ENCODE data around the gene LAMTOR4.
A peak's percentile ranks its signal among the peaks of the same experiment; 100 is the strongest.
"Not testable (repeated sequence)": the region's sequence is repeated elsewhere in the genome, so short reads cannot be mapped to it uniquely, and the experiment has no call there.

The LAMTOR4 gene

DNA sequence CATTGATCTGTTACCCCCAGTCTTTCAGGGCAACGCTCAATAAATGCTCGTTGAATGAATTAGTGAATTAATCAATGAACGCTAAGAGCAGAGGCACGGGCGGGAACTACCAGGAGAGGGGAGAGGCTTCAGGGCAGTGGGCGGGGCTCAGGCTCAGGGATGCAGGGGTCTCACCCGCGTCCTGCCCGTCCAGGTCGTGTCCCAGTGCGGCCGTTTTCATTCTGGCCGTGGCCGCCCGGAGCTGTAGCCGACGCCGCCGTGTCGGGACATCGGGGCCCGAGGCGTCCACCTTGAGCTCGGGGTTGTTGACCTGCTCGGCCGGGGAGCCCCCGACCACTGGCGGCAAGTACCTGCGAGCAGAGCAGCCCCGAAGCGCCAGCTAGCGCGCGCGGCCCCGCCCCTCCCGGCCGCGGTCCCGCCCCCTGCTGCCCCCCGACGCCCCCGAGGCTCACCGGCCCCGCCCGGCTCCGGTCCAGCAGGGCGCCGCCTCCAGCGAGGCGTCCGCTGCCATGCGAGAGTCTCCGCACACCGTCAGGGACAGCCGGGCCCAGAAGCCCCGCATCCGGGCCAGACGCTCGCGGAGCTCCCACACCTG lies 22.5 kb downstream of the LAMTOR4 start:
- no peak for DNase-seq (ENCODE audit: low read depth in 2 of 2)

DNA sequence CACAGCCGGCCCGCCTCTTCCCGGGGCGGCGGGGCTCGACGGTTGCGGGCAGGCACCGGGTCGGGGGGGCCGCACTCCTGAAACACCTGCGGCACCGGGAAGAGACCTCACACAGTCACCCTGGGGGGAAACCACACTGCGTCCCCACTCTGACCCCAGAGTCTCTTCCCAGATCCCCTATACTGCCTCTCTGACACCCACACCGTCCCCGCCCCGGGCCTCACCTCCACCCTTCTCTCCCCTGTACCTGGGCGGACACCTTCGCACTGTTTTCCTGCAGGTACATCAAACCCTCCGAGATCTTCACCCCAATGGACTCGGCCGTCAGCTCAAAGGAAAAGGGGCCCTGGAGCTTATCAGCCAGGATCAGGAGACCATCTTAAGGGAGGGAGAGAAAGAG lies 23.1 kb downstream of the LAMTOR4 start:
- DNase-seq (ENCODE audit: low read depth in 2 of 2): no peak

DNA sequence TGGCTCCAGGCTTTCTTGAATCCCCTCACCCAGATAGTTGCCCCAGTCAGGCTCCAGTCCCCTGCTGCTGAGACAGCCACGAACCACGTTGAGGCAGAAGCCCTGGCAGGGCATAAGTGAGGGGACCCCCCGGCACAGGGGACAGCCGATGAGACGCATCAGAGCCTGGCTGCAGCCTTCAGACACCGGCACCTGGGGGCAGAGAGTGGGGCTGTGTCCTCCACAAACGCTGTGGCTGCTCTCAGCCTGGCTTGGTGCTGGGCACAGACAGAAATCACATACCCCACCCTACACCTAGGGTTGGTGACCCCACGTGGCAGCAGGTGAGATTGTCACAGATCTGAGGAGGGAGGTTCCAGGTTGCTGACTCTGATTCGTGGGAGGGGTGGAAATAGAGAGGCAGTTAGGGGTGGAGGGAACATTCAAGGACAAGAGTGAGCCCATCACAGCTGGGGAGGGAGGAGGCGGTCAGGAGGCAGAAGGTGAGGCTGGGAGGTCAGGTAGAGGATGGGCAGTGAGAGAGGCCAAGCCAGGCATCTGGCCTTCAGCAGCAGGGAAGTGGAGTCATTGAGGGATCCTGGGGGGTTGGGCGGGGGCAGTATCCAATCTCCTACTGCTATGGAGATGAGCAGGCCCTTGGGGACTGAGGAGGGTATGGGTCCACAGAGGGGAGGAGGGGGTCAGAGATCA lies 25.2 kb downstream of the LAMTOR4 start:
- no peak for DNase-seq (ENCODE audit: low read depth in 2 of 2)

DNA sequence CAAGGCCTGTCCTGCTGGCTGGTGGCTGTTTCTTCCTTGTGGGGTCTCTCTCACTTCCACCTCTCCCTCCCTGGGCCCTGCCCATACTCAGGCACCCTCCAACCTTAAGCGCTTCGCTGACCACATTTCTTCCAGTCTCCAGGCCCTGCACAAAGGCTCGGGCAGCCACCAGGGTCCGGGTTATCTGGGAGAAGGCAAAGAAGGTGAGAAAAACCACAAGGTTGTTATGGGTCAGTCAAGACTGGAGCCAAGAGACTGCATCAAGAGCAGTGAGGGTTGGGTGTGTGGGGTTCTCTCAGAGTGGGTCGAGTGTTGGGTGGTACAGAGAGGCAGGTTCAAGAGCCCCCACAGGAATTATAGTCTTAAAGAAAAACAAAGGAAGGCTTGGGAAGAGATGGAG lies 25.9 kb downstream of the LAMTOR4 start:
- no peak for DNase-seq (ENCODE audit: low read depth in 2 of 2)

DNA sequence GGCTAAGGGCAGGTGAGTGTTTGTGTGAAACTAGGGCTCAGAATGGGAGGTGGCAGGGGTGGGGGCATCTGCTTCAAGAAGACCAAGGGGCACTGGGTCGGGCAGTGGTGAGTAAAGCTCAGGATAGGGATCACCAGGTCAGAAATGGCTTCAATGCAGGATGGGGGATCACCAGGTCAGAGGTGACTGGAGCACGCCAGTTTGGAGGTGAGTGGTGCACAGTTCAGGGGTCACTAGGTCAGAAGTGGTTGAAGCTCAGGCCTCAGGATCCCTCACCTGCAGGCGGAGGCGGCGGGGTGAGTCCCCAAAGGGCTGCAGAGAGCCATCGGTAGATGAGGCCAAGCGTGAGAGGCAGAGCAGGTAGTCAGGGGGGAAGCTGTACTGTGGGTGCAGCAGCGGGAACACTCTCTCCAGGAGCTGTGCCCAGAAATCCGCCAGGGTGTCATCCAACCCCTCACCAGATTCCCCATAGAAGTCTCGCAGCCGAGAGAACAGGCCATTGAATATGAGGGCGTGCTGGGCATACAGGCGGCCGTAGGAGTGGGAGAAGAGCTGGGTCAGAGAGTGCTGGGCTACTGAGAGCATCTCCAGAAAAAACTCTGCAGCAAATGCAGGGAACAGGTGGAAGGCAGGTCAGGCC lies 26.7 kb downstream of the LAMTOR4 start:
- no peak for DNase-seq (ENCODE audit: low read depth in 2 of 2)

DNA sequence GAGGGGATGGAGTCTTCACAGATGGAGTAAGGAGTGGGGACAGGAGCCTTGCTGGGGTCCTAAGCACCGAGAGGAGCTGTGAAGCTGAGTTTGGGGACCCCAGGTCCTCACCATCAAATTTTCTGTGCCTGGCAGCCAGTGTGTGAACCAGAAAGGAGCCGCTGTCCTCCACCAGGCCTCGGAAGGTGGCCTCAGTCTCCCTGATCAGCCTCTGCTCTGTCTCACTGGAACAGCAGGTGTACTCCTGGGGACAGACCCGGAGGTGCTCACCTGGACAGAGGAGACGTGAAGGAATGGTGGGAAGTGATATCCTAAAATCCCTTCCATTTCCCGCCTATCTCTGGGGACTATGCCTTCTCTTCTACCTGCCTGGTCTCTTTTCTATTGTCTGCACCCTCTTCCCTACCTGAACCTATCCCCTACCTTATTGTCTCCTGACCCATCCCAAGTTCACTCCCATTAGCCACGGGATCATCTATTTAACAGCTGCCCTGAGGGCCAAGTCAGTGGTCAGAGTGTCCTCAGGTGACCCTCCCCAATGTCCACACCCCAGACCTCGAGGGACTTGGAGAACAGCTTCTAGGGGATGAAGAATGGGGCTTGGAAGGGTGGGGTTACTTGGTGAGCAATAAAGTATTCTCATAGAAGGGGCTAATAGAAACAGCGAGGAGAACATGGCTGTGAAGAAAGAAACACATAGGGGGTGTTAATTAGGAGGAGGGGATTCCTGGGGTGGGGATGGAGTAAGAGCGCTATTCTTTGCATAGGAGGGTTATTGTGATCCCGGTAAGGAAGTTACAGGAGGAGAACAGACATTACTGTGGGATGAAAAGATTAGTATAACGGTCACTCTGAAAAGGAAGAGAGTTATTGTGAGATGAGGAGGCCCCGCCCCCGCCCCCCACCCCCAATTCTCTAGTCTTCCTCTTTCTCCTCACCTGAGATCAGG lies 27.7 kb downstream of the LAMTOR4 start:
- DNase-seq (ENCODE audit: low read depth in 2 of 2): no peak

DNA sequence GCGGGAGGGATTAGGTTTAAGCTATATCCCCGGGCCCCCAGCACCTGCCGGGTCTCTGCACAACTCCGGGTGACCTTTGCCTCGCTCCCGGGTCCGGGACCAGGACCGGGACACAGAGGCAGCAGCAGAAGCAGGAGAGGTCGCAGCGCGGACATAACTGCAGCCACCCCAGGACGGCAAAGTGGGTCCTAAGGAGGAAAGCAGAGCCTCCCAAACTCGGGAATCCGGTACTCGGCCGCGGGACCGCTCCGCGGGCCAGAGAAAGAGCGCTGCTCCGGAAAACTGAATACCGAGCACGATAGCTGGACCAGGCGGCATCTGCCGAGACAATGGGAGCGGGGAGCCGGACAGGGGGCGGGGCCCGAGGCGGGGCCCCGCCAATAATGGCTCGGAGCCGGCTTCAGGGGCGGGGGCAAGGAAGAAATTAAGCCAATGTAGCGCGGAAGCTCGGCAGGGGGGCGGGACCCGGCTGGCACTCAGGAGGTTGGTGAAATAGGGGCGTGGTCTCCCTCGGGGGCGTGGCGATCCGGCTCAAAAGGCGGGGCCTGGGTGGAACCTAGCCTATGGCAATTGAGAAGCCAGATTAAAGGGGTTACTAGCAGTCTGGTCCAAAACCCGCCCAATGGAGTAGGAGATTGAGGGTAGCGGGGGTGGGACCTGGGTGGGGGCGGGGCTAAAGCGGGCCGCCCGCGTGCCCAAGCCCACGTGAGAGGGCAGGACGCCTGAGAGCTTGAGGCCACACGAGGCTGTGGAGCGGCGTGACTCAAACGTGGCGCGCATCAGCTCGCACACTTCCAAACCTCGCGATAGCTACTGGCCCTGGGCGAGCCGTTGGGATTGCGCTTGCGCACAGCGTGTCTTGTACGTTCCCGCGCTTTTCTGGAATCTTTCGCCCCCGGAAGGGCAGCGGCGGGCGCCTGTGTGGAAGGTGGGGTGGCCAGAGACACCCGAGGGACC lies 28.6 kb downstream of the LAMTOR4 start, which contains the start of the genes GPC2 and STAG3:
Gene GPC2, minus strand, starts transcription at position 337 of the 957 bp plus-strand sequence. Its CDS starts 182 bp downstream, at position 155.
Gene STAG3, plus strand, starts transcription at position 874 of the 957 bp plus-strand sequence. CDS start 2,639 bp downstream, outside the sequence.
- peak; percentile 93 to 94 for DNase-seq (ENCODE audit: low read depth in 2 of 2)

DNA sequence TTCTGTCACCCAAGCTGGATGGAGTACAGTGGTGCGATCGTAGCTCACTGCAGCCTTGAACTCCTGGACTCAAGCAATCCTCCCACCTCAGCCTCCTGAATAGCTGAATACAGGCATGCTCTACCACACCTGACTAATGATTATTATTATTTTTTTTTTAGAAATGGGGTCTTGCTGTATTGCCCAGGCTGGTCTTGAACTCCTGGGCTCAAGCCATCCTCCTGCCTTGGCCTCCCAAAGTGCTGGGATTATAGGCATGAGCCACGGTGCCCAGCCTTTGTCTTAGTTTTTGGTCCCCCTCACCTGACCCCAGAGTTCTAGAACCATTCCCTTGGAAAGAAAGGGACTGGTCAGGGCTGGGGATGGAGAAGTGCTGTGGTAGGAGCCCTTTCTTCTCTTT lies 31.4 kb downstream of the LAMTOR4 start:
- DNase-seq (ENCODE audit: low read depth in 2 of 2): not testable (repeated sequence)

DNA sequence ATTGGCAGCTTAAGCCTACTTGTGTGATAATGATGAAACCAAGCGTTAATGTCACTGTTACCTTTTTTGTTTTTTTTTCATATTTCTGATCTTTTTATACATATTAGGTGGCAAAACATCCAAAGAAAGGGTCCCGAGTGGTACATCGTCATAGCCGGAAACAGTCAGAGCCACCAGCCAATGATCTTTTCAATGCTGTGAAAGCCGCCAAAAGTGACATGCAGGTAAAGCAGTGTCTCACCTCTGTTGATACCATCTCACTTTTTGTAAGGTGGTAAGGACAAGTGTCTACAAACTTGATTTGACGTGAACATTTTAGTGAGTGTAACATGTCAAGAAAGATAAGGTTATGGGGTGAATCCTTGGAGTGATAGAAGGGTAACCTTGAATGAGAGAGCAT lies 33.9 kb downstream of the LAMTOR4 start:
- DNase-seq (ENCODE audit: low read depth in 2 of 2): not testable (repeated sequence)

DNA sequence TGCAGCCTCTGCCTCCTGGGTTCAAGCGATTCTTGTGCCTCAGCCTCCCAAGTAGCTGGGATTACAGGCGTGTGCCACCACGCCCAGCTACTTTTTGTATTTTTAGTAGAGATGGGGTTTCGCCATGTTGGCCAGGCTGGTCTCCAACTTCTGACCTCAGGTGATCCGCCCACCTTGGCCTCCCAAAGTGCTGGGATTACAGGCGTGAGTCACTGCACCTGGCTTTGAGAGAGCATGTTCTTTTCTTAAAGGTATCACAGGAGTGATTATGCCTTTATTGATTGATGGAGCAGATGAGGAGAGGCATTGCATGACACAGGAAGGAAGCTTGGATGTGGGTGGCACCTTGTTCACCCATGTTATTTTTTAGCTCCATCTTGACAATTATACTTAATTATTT lies 34.4 kb downstream of the LAMTOR4 start:
- not testable (repeated sequence) for DNase-seq (ENCODE audit: low read depth in 2 of 2)

DNA sequence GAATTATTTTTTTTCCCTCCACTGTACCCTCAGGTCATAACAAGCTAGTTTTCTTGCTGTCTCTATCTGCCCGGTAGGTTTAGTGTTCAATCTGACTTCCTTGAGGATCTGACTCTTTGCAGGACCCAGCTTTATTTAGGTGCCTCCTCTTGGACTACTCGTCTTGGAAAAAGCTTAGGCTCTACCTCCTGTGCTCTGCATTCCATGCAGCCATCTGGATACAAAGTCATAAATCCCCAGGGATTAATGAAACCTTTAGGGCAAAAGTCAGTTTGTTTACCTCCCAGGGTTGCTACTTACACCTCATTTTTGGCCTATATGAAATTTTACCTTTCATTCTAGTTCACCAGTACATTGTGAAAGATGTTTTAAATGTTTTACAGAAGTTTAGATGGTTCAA lies 37.0 kb downstream of the LAMTOR4 start:
- DNase-seq (ENCODE audit: low read depth in 2 of 2): no peak

DNA sequence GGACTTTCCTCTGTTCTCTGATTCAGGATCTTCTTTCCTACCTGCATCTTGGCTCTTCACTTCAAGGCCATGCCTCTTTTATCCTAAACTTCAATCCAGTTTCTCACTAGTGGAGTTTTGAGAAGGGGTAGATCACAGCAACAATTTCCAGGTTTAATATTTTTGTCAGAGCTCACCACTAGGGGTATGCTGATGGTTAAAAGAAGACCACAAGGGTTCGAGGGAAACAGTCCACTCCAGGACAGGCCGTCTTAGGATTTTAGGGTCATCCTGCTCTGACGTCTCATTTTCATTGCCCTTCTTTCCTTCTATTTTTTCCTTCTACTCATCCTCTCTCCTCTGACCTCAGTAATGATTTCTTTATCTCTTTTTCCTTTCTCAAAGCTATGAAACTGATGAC lies 40.3 kb downstream of the LAMTOR4 start:
- no peak for DNase-seq (ENCODE audit: low read depth in 2 of 2)

DNA sequence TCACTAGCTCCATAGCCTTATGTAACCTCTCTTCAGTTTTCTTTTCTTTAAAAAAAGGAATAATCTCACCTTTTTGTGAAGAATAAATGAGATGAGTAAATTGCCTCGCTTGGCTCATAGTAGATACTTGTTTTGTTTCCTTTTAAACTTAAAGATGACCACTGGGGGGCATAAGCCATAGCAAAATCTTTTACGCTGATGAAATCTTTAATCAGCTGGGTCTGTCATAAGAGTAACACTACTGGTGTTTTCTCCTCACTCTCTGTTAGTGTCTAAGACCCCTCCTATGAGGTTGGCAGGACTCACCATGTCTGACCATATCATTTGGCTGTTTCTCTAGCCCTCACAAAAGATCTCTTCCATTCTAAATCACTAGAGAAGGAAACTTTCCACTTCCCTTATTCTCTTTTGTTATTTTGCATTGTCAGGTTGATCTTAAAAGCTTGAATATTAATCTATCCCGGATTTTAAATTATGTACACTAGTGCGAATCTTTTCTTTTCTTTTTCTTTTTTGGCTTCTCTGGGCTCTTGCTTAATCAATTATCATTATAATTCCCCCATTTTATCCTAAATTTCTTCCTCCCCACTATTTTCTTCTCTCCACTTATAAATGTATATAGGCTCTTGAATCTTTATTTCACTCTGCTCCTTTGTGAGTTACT lies 41.5 kb downstream of the LAMTOR4 start:
- no peak for DNase-seq (ENCODE audit: low read depth in 2 of 2)

DNA sequence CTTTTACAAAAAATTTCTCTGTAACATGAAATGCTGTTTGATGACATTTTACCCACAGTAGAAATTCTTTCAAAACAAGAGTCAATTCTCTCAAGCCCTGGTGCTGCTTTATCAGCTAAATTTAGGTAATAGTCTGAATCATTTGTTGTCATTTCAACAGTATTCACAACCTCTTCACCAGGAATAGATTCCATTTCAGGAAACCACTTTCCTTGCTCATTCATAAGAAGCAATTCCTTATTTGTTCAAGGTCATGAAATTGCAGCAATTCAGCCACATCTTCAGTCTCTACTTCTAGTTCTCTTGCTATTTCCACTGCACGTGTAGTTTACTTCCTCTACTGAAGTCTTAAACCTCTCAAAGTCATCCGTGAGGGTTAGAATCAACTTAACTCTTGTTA lies 43.1 kb downstream of the LAMTOR4 start:
- DNase-seq (ENCODE audit: low read depth in 2 of 2): no peak

DNA sequence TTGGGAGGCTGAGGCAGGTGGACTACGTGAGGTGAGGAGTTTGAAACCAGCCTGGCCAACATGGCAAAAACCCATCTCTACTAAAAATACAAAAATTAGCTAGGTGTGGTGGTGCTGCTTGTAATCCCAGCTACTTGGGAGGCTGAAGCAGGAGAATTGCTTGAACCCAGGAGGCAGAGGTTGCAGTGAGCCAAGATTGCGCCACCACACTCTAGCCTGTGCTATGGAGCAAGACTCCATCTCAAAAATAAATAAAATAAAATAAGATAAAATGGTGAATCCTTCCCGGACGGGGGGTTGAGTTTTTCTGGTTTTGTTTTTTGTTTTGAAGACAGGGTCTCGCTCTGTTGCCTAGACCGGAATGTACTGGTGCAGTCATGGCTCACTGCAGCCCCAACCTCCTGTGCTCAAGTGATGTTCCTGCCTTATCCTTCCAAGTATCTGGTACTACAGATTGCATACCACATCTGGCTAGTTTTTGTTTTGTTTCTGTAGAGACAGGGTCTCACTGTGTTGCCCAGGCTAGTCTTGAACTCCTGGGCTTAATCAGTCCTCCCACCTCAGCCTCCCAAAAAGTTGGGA lies 43.7 kb downstream of the LAMTOR4 start:
- not testable (repeated sequence) for DNase-seq (ENCODE audit: low read depth in 2 of 2)

DNA sequence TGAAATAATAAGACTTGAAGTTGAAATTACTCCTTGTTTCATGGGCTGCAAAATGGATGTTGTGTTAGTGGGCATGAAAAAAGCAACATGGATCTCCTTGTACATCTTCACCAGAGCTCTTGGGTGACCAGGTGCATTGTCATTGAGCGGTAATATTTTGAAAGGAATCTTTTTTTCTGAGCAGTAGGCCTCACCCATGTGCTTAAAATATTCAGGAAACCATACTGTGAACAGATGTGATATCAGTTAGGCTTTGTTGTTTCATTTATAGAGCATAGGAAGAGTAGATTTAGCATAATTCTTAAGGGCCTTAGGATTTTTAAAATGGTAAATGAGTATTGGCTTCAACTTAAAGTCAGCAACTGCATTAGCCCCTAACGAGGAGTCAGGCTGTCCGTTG lies 44.3 kb downstream of the LAMTOR4 start:
- no peak for DNase-seq (ENCODE audit: low read depth in 2 of 2)

DNA sequence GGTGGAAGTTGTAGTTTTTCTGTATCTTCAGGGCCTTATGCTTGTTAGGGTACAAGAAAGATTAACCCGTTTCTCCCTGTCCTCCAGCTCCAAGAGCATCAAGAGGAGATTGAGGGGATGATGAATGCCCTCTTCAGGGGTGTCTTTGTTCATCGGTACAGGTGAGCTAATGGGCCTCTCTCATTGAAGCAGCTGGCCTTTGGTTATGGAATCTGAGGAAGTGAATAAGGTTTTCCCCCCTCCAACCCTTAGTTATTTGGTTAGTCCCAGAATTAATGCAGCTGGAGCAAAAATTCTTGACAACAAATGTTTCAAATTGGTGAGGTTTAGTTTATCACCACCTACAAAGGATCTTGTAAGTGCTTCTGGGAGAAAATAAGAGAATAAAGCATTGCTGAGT lies 46.5 kb downstream of the LAMTOR4 start:
- no peak for DNase-seq (ENCODE audit: low read depth in 2 of 2)

DNA sequence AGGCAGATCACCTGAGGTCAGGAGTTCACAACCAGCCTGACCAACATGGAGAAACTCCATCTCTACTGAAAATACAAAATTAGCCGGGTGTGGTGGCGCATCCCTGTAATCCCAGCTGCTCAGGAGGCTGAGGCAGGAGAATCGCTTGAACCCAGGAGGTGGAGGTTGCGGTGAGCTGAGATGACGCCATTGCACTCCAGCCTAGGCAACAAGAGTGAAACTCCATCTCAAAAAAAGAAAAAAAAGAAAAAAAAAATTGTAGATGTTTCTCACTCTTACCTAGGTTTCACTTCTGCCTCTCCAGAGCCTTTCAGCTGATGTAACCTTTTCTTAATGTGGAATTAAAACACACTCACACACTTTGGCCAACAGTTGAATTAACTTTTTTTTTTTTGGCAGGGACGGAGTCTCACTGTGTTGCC lies 47.2 kb downstream of the LAMTOR4 start:
- DNase-seq (ENCODE audit: low read depth in 2 of 2): not testable (repeated sequence)

DNA sequence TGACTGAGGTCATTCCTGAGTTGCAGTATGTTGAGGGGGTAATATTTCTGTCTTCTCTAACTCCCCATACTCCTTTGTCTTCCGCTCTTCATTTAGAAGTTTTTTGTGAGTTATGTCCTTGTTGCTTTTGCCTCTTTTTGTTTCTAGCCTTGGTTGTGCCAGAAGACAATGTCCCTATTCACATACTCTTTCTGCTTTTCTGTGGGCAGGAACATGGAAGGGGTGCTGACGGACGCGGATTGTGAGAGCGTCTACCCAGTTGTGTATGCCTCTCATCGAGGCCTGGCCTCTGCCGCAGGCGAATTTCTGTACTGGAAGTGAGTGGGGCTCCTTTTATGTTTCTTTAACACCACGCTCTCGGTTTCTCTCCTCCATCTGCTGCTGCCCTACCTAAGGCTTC lies 49.5 kb downstream of the LAMTOR4 start:
- no peak for DNase-seq (ENCODE audit: low read depth in 2 of 2)

DNA sequence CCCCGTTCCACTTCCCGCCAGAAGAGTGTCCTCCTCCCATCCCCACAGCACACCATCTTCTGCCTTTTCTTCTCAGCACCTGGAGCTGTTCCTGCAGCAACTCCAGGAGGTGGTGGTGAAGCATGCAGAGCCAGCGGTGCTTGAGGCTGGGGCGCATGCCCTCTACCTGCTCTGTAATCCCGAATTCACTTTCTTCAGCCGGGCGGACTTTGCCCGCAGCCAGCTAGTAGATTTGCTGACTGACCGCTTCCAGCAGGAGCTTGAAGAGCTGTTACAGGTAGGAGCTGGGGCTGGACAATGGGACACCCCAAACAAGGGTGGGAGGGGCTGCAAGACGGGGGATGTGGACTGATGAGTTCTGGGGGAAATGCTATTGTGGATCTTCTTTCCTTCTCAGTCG lies 52.0 kb downstream of the LAMTOR4 start:
- no peak for DNase-seq (ENCODE audit: low read depth in 2 of 2)
